CD4-positive, alpha-beta T cell treated with Interleukin-15 for 1 hour (primary cell): Measurements from ENCODE around the gene RASSF3.
"Not testable (repeated sequence)": the region's sequence is repeated elsewhere in the genome, so short reads cannot be mapped to it uniquely, and the experiment has no call there.

Source experiments
- DNase-seq: peaks from one replicate; pipeline ENCODE4 v3.0.0-alpha.2; 2020

Gene RASSF3

GRCh38 chr12:64598831-64599230 lies 11.5 kb upstream of the RASSF3 start:
- DNase-seq: no peak

- DNase-seq: no peak
These were observed 10.1 kb upstream of the RASSF3 start for GRCh38 chr12:64600164-64600561.

- no peak for DNase-seq
These were observed 7.0 kb upstream of the RASSF3 start for GRCh38 chr12:64603183-64603841.

- DNase-seq: peak; percentile 43
These were observed 1.3 kb upstream of the RASSF3 start for GRCh38 chr12:64608901-64609535.

GRCh38 chr12:64609536-64610078 lies 688 bp upstream of the RASSF3 start:
- DNase-seq: no peak

GRCh38 chr12:64610660-64611340 lies 505 bp downstream of the RASSF3 start:
- peak; percentile 75 for DNase-seq

- DNase-seq: no peak
These were observed 1.3 kb downstream of the RASSF3 start for GRCh38 chr12:64611341-64612284.

GRCh38 chr12:64612843-64613242 lies 2.5 kb downstream of the RASSF3 start:
- no peak for DNase-seq

GRCh38 chr12:64613775-64614398 lies 3.6 kb downstream of the RASSF3 start:
- not testable (repeated sequence) for DNase-seq

GRCh38 chr12:64616201-64616600 lies 5.9 kb downstream of the RASSF3 start:
- DNase-seq: no peak

- DNase-seq: no peak
These were observed 8.8 kb downstream of the RASSF3 start for GRCh38 chr12:64618953-64619590.

- peak; percentile 32 for DNase-seq
These were observed 11.1 kb downstream of the RASSF3 start for GRCh38 chr12:64621257-64621942.

- no peak for DNase-seq
These were observed 13.7 kb downstream of the RASSF3 start for GRCh38 chr12:64624035-64624434.

GRCh38 chr12:64625243-64626077 lies 15.2 kb downstream of the RASSF3 start:
- DNase-seq: peak; percentile 72

- DNase-seq: not testable (repeated sequence)
These were observed 16.3 kb downstream of the RASSF3 start for GRCh38 chr12:64626588-64626987.

- no peak for DNase-seq
These were observed 17.5 kb downstream of the RASSF3 start for GRCh38 chr12:64627771-64628170.

GRCh38 chr12:64631197-64631596 lies 20.9 kb downstream of the RASSF3 start:
- no peak for DNase-seq

GRCh38 chr12:64633011-64633939 lies 23.0 kb downstream of the RASSF3 start:
- DNase-seq: no peak

GRCh38 chr12:64633940-64634337 lies 23.6 kb downstream of the RASSF3 start:
- DNase-seq: no peak
